Glomerular visceral epithelial cell (primary cell): Measurements from ENCODE around the gene NSD1.
"Not testable (repeated sequence)": the region's sequence is repeated elsewhere in the genome, so short reads cannot be mapped to it uniquely, and the experiment has no call there.

Source experiments
- DNase-seq: peaks from one replicate; pipeline ENCODE4 v3.0.0-alpha.2; 2016; ENCODE audit errors: extremely low spot score

Gene NSD1

DNA sequence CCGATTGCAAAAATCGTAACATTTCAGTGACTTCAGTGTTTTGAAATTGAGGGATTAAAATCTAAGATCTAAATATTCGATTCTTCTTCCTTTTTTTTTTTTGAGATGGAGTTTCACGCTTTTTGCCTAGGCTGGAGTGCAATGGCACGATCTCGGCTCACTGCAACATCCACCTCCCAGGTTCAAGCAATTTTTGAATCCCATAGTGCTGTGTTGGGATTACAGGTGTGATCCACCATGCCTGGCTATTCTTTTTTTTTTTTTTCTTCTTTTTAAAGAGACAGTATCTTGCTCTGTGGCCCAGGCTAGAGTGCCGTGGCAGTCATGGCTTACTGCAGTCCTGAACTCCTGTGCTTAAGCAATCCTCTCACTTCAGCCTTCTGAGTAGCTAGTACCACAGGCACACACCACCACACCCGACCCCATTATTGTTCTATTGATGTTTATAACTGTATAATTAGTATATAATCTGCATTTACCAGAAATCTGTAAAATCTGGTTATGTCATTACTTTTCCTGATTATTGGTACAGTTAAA, 42.7 kb downstream of the NSD1 start:
- DNase-seq = no peak

DNA sequence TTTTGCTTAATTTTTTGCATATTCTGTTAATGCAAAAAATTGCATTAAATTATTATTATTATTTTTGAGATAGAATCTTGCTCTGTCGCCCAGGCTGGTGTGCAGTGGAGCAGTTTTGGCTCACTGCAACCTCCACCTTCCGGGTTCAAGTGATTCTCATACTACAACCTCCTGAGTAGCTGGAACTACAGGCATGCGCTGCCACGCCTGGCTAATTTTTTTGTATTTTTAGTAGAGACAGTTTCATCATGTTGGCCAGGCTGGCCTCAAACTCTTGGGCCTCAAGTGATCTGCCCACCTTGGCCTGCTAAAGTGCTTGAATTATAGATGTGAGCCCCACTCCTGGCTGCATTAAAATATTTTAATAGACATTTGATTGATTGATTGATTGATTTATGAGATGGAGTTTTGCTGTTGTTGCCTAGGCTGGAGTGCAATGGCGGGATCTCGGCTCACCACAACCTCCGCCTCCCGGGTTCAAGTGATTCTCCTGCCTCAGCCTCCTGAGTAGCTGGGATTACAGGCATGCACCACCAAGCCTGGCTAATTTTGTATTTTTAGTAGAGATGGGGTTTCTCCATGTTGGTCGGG, 44.4 kb downstream of the NSD1 start:
- DNase-seq = not testable (repeated sequence)

GRCh38 chr5:177178733-177179304, 45.2 kb downstream of the NSD1 start:
- DNase-seq = no peak

- no peak for DNase-seq
Observed at GRCh38 chr5:177179431-177179830, 45.9 kb downstream of the NSD1 start.

- DNase-seq = no peak
Observed at GRCh38 chr5:177183142-177183541, 49.6 kb downstream of the NSD1 start.

DNA sequence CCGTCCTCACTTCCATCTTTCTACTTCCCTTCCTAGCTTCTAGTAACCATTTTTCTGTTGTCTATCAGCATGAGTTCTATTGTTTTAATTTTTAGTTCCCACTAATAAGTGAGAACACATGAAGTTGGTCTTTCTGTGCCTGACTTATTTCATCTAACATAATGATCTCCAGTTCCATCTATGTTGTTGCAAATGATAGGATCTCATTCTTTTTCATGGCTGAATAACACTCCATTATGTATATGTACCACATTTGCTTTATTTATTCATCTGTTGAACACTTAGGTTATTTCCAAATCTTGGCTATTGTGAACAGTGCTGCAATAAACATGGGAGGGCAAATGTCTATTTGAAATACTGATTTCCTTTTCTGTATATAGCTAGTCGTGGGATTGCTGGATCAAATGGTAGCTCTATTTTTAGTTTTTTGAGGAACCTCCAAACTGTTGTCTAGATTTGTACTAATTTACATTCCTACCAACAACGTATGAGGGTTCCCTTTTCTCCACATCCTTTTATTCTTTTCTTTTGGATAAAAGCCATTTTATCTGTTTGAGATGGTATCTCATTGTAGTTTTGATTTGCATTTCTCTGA, 50.3 kb downstream of the NSD1 start:
- no peak for DNase-seq

DNA sequence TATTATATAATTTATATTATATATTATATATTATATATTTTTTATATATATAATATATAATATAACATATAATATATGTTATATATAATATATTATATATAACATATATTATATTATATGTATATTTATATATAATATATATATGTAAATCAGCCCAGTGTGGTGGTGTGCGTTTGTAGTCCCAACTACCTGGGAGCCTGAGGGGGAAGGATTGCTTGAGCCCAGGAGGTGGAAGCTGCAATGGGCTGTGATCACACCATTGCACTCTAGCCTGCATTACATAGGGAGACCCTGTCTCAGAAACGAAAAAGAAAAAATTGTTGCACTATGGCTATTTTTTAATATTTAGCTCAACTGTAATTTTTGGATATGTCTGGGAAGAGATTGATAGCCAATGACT, 52.4 kb downstream of the NSD1 start:
- no peak for DNase-seq

GRCh38 chr5:177186645-177187044, 53.1 kb downstream of the NSD1 start:
- DNase-seq = no peak

GRCh38 chr5:177188775-177189174, 55.2 kb downstream of the NSD1 start:
- no peak for DNase-seq

- DNase-seq = peak; percentile 13
Observed at GRCh38 chr5:177189416-177189815, 55.8 kb downstream of the NSD1 start.

GRCh38 chr5:177189965-177190364, 56.4 kb downstream of the NSD1 start:
- DNase-seq = no peak

DNA sequence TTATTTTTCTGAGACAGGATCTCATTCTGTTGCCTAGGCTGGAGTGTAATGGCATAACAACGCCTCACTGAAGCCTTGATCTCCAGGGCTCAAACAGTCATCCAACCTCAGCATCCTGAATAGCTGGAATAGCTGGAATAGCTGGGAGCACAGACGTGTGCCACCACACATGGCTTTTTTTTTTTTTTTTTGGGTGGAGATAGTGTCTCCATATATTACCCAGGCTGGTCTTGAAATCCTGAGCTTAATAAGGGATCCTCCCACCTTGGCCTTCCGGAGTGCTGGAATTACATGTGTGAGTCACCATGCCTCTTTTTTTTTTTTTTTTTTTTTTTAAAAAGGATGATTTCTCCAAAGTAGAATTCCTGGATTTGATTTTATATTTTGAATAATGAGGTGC, 60.7 kb downstream of the NSD1 start:
- DNase-seq = peak; percentile 97

- DNase-seq = peak; percentile 36
Observed at GRCh38 chr5:177195307-177195952, 61.9 kb downstream of the NSD1 start.

GRCh38 chr5:177198738-177199137, 65.2 kb downstream of the NSD1 start:
- DNase-seq = no peak

- no peak for DNase-seq
Observed at GRCh38 chr5:177204281-177204680, 70.7 kb downstream of the NSD1 start.

- DNase-seq = no peak
Observed at GRCh38 chr5:177209610-177210009, 76.0 kb downstream of the NSD1 start.

GRCh38 chr5:177212242-177212641, 78.7 kb downstream of the NSD1 start:
- DNase-seq = no peak

DNA sequence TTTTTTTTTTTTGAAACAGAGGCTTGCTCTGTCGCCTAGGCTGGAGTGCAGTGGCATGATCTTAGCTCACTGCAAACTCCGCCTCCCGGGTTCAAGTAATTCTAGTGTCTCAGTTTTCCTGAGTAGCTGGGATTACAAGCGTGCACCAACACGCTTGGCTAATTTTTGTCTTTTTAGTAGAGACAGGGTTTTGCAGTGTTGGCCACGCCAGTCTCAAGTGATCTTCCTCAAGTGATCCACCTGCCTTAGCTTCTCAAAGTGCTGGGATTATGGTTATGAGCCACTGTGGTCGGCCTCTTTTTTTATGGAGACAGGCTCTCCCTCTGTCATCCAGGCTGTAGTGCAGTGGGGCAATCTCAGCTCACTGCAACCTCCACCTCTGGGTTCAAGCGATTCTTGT, 87.0 kb downstream of the NSD1 start:
- no peak for DNase-seq

- DNase-seq = no peak
Observed at GRCh38 chr5:177222269-177222668, 88.7 kb downstream of the NSD1 start.

DNA sequence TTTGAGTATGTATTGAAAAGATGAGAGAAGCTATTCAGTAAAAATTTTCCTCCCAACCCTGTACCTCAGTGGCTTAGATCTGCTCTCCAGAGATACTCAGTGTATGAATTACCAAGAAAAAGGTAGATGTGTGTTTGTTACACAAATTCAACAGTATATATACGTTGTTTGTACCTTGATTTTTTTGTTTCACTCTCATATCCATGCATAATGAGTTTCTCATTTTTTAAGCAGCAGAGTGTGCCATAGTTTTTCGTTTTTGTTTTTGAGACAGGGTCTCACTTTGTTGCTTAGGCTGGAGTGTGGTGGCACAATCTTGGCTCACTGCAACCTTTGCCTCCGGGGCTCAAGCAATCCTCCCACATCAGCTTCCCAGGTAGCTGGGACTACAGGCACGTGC, 92.2 kb downstream of the NSD1 start:
- no peak for DNase-seq

GRCh38 chr5:177226860-177227259, 93.3 kb downstream of the NSD1 start:
- DNase-seq = no peak

GRCh38 chr5:177228751-177229150, 95.2 kb downstream of the NSD1 start:
- DNase-seq = no peak

GRCh38 chr5:177230660-177231059, 97.1 kb downstream of the NSD1 start:
- no peak for DNase-seq
